Non-pigmented ciliary epithelial cell (primary cell): Measurements from ENCODE around the gene TAF11L11.
"Not testable (repeated sequence)": the region's sequence is repeated elsewhere in the genome, so short reads cannot be mapped to it uniquely, and the experiment has no call there.

ENCODE experiments used
- DNase-seq: peaks from one replicate; pipeline ENCODE4 v3.0.0-alpha.2; 2010; ENCODE audit warnings: low read depth

The TAF11L11 gene

GRCh38 chr5:17603880-17604279 is at the start of gene TAF11L11:
Gene TAF11L11 (plus strand): TSS chr5:17604183.
- not testable (repeated sequence) for DNase-seq

- not testable (repeated sequence) for DNase-seq
These were observed 18.3 kb upstream of the TAF11L11 start, which contains the start of gene TAF11L7 for GRCh38 chr5:17585658-17586057. Gene TAF11L7 (minus strand): TSS chr5:17585758.

- not testable (repeated sequence) for DNase-seq
These were observed 13.1 kb upstream of the TAF11L11 start, which contains the start of gene TAF11L8 for GRCh38 chr5:17590860-17591259. Gene TAF11L8 (minus strand): TSS chr5:17590960.

GRCh38 chr5:17594255-17594654 is 9.7 kb upstream of the TAF11L11 start, which contains the start of gene TAF11L9:
Gene TAF11L9 (minus strand): TSS chr5:17594394.
- DNase-seq = not testable (repeated sequence)

GRCh38 chr5:17597728-17598127 is 6.3 kb upstream of the TAF11L11 start, which contains the start of gene TAF11L10:
Gene TAF11L10 (minus strand): TSS chr5:17597828.
- not testable (repeated sequence) for DNase-seq

GRCh38 chr5:17604951-17605350 is 968 bp downstream of the TAF11L11 start:
- DNase-seq = no peak

GRCh38 chr5:17607461-17607860 is 3.5 kb downstream of the TAF11L11 start:
- not testable (repeated sequence) for DNase-seq

GRCh38 chr5:17610092-17610491 is 6.1 kb downstream of the TAF11L11 start, which contains the start of gene TAF11L12:
Gene TAF11L12 (plus strand): TSS chr5:17610392.
- not testable (repeated sequence) for DNase-seq

GRCh38 chr5:17614872-17615605 is 11.1 kb downstream of the TAF11L11 start:
- no peak for DNase-seq

- no peak for DNase-seq
These were observed 15.4 kb downstream of the TAF11L11 start for GRCh38 chr5:17619354-17619753.

- no peak for DNase-seq
These were observed 16.6 kb downstream of the TAF11L11 start for GRCh38 chr5:17620627-17621026.

GRCh38 chr5:17625686-17626085 is 21.7 kb downstream of the TAF11L11 start:
- no peak for DNase-seq

GRCh38 chr5:17631788-17632187 is 27.8 kb downstream of the TAF11L11 start, which contains the start of gene TAF11L13:
Gene TAF11L13 (plus strand): TSS chr5:17632088.
- not testable (repeated sequence) for DNase-seq

GRCh38 chr5:17634160-17634559 is 30.2 kb downstream of the TAF11L11 start, which contains the start of gene TAF11L14:
Gene TAF11L14 (plus strand): TSS chr5:17634460.
- DNase-seq = no peak

- DNase-seq = not testable (repeated sequence)
These were observed 45.2 kb downstream of the TAF11L11 start for GRCh38 chr5:17649232-17649631.

- DNase-seq = not testable (repeated sequence)
These were observed 51.3 kb downstream of the TAF11L11 start for GRCh38 chr5:17655201-17655759.
